Measurements from ENCODE around the gene TPMT.
"Not testable (repeated sequence)": the region's sequence is repeated elsewhere in the genome, so short reads cannot be mapped to it uniquely, and the experiment has no call there.

Gene TPMT

DNA sequence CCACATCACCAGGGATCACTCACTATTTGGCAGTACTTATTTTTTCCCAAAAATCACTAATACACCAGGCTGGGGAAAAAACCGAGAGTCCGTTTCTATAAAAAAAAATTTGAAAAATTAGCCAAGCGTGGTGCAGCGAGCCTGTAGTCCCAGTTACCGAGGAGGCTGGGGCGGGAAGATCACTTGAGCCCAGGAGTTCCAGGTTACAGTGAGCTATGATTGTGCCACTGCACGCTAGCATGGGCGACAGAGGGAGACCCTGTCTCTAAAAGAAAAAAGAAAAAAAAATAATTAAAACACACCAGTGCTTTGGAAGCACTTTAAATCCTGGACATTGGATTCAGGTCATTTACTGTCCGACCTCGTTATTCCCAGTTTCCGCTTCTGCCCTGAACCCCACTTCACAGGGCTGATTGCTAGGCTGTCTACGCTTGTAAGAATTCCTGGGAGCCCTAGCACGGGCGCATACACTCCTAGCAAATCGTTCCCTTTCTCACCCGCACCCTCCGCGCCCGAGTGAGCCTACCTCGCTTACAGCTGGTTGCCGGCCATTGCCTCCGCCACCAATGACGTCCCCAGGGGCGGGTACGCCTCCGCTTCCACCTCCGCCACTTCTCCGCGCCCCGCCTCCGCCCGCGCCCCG is at the start of gene TPMT:
TPMT (minus strand) TSS at position 571 of the 643 bp plus-strand sequence. CDS start 5,950 bp downstream, outside the sequence.
- peak; percentile 38 for DNase-seq

DNA sequence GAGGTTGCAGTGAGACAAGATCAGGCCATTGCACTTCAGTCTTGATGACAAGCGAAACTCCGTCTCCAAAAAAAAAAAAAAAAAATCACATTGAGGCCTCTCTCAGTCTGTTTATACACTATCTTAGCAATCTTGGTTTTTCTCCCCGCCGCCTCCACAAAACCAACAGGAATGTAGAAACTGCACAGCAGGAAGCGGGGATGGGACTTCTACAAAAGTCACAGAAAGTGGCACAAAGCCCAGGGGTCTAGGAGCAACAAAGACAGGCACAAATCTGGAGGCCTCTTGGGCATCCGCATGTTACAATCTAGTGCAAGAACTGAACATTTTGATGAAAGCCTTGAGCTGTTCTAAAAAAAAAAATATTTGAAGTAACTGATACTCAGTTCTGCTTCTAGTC is 48.9 kb upstream of the TPMT start:
- no peak for DNase-seq

DNA sequence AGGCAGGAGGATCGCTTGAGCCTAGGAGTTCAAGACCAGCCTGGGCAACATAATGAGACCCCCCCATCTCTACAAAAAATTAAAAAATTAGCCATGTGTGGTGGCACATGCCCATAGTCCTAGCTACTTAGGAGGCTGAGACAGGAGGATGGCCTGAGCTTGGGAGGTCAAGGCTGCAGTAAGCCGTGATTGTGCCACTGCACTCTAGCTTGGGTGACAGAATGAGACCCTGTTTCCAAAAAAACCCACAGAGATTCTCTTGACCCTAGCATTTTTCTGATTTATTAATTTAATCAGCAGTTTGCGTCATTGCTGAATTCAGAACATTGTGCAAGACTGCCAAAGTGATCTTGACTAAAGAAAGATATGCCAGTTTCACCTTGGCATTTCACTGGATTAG is 37.1 kb upstream of the TPMT start:
- DNase-seq = no peak

DNA sequence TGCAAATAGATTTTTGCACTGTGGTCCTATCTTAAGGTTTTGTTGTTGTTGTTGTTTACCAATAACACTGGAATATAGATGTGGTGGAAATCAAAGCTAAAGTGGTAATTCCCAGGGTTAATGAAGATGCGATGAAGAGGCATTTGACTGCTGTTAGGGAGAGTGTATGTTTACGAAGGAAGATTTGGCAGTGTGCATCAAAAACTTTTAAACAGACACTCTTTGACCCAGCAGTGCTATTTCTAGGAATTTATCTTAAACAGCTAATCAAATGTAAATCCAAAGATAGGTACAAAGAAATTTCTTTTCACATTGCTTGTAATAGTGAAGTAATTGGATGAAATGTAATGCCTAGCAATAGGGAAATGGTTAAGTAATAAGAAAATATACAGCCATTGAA is 34.3 kb upstream of the TPMT start:
- DNase-seq = no peak

DNA sequence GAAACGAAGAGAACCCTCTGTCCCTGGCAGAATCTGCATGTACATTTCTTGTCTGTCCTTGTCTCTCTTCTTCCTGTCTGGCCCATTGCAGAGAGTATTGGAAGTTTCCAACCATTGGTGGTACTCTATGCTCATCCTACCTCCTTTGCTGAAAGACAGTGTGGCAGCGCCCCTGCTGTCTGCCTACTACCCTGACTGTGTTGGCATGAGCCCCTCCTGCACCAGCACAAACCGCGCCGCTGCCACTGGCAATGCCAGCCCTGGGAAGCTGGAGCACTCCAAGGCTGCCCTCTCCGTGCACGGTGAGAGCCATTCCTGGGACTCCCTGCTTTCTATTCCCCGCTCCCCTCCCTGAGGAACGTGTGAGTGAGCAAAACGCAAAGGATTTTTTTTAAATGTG is 32.8 kb upstream of the TPMT start:
- no peak for DNase-seq

DNA sequence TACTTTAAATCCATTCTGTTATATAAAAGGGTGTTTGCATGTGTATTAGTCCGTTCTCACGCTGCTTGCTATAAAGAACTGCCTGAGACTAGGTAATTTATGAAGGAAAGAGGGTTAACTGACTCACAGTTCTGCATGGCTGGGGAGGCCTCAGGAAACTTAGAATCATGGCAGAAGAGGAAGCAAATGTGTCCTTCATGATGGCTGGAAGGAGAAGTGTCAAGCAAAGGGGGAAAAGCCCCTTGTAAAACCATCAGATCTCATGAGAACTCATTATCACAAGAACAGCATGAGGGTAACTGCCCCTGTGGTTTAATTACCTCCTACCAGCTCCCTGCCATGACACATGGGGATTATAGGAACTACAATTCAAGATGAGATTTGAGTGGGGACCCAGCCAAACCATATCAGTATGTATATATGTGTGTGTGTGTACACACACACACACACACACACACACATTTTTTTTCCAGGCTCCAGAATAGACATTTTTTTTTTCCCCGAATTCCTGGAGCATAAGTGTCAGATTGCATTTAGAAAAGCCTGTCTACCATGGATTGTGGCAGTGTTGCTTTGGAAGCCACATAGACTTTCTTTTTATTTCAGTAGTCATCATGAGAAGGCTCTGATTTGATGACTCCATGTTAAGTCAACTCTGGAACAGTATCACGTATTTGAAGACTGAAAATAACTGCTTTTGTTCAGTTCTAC is 31.8 kb upstream of the TPMT start:
- peak; percentile 19 for DNase-seq

DNA sequence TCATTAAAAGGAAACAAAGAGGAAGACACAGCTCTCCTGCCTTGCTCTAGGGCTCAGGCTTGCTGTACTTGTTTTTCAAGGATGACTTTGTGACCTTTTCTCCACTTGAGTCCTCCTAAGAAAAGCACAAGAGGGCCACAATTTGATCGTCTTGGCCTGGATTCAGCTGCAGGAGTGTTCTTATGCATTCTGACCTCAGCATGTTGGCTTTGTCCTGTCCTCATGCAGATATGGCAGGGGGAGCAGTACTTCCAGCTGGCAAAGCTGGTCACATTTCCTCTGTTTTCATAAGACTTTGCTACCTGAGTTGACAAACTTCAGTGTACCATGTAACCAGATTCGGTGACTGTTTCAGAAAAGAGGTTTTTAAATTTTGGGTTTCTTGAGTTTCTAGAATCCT is 31.2 kb upstream of the TPMT start:
- no peak for DNase-seq

DNA sequence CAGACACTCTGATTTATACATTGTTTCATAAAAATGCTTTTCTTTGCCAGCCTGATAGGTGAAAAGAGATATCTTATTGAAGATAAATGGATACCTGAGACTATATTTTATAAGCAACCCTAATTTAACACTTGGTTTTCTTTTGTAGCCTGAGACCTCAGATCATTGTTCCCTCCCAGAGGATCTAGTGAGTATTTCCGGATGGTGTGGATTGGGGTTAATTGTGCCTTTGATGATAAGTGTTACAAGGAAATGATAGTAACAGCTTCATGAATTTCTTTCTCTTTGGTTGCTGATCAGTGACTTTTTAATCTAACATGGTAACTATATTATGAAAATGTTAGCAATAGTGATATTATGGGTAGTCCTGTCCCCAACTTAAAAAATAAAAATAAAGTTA is 30.7 kb upstream of the TPMT start:
- no peak for DNase-seq

DNA sequence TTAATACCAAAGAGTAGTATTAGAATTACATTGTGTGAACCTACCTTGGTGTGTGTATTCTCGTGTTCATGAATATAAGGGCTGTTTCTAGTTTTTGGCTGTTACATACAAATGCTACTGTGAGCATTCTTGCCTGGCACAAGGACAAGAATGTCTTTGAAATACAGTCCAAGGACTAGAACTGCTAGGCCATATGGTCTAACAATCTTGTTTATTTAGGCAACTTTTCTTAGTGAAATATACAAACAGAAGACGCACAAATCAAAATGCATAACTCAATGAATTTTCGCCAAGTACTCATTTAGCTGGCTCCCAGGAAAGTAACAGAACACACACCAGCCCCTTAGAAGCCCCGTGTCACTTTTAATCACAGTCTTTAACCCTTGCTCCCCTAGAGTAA is 28.9 kb upstream of the TPMT start:
- no peak for DNase-seq

DNA sequence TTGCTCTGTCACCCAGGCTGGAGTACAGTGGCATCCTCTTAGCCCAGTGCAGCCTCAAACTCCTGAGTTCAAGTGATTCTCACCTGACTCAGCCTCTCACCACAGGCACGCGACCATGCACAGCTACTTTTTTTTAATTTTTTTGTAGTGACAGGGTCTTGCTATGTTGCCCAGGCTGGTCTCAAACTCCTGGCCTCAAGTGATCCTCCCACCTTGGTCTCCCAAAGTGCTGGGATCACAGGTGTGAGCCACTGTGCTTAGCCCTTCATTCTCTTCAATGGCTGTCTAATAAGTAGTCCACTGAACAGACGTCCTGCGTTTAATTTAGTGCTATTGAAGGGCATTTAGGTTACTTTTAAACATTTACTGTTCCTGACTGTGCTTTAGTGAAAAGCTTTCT is 27.7 kb upstream of the TPMT start:
- no peak for DNase-seq

DNA sequence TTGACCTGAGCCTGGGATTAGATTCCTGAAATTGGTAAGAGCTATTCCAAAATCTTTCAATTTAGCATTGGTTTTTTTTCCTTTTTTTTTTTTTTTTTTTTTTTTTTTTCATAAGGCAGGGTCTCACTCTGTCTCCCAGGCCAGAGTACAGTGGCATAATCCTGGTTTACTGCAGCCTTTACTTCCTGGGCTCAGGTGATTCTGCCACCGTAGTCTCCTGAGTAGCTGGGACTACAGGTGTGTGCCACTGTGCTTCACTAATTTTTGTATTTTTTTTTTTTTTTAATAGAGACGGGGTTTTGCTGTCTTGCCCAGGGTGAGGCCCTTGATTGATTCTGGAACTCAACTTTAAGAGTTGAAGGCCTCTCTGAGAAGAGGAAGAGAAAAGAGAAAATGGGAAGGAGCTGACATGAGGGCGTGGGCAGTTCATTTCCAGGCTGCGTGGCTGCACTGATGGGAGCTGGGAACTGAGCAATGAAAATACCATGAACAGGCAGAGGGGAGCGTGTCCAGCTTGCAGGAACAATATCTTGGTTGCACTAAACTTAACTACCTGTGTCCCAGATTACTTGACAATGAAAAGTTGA is 25.0 kb upstream of the TPMT start:
- no peak for DNase-seq

DNA sequence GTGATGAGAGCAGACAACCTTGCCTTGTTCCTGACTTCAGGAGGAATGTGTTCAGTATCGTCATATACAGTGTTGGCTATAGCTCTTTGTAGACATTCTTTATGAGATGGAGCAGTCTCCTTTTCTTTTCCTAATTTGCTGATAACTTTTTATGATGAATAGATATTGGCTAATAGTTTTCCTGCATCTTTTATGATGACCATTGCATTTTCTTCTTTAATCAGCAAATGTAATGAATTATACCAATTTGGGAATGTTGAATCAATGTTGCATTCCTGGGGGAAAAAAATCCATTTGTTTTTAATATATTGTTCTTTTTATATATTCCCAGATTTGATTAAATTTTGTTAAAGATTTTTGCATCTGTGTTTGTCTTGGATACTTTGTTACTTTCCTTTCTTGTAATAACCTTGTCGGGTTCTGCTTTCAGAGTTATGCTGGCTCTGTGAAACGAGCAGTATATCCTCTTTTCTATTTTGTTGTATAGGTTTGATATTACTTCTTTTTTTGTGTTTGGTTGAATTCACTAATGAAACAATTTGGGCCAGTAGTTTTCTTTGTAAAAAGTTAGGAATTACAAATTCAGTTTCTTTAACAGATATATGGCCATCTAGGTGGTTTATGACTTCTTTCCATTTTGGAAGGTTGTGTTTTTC is 24.2 kb upstream of the TPMT start:
- DNase-seq = no peak

DNA sequence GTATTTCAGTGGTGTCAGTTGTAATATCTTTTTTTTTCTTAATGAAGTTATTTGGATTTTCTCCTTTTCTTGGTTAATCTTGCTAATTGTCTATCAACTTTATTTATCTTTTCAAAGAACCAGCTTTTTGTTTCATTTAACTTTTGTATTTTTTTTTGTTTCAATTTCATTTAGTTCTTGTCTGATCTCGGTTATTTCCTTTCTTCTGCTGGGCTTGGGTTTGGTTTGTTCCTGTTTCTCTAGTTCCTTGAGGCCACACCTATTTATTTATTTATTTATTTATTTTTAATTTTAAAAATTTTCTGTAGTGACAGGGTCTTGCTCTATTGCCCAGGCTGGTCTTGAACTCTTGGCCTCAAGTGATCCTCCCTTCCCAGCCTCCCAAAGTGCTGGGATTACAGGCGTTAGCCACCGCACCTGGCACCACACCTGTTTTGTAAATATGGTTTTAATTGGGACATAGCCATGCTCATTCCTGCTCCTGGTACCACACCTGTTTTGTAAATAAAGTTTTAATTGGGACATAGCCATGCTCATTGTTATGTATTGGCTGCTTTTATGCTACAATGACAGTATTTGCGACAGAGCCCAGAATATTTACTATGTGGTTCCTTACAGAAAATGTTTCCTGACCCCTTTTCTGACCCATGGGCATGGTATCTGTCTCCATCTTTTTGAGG is 22.5 kb upstream of the TPMT start:
- no peak for DNase-seq

DNA sequence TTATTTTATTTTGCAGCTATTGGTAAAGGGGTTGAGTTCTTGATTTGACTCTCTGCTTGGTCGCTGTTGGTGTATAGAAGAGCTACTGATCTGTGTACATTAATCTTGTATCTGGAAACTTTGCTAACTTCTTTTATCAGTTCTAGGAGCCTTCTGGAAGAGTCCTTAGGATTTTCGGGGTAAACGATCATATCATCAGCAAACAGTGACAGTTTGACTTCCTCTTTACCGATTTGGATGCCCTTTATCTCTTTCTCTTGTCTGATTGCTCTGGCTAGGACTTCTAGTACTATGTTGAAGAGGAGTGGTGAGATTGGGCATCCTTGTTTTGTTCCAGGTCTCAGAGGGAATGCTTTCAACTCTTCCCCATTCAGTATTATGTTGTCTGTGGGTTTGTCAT is 21.3 kb upstream of the TPMT start:
- DNase-seq = not testable (repeated sequence)

DNA sequence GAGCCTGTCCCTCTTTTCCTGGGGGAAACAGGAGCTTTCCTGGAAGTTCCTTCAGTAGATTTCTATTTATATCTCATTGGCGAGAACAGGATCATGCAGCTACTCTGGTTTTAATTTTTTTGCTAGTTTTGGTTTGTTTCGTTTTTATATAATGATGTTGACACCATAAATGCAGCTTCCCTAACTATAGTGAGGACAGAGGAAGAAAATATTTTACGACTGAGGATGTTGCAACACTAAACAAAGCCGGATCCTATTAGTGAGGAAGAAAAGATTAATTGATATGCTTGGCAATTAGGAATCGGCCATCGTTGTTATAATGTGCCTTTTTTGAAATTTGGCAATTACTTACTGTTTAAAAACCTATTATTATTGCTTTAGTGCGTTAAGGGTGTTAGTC is 17.0 kb upstream of the TPMT start:
- no peak for DNase-seq

DNA sequence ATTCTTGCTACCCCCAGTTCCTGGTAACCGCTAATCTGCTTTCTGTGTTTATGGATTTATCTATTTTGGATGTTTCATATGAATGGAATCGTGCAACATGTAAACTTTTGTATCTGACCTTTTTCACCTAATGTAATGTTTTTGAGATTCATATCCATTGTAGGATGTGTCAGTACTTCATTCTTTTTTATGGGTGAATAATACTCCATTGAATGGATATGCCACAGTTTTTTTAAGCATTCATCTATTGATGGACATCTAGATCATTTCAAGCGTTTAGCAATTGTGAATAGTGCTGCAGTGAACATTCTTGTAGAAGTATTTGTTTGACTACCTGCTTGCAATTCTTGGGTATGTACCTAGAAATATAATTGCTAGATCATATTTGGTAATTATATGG is 13.4 kb upstream of the TPMT start:
- DNase-seq = no peak

DNA sequence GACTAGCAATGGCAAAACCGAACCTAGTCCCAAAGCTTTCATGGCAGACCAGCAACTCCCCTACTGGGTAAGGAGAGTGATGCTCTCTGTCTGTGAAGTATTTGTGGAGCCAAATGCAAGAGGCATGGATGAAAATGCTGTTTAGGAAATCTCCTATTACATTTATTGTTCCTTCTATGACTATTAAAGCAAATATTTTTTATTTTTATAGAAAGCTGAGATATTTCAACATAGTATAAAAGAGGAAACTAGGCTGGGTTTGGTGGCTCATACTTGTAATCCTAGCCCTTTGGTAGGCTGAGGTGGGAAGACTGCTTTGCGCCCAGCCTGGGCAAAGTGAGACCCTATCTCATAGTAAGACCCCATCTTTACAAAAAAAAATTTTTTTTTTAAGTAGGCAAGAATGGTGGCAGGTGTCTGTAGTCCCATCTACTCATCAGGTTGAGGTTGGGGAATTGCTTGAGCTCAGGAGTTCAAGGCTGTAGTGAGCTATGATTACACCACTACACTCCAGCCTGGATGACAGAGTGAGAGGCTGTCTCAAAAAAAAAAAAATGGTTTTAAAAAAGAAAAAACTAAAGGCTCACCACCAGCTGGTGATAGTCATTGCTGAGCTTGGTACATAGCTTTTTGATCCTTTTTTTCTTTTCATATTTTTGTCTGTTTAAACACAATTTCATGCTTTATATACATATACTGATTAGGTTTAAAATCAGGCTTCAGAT is 11.6 kb upstream of the TPMT start:
- no peak for DNase-seq

DNA sequence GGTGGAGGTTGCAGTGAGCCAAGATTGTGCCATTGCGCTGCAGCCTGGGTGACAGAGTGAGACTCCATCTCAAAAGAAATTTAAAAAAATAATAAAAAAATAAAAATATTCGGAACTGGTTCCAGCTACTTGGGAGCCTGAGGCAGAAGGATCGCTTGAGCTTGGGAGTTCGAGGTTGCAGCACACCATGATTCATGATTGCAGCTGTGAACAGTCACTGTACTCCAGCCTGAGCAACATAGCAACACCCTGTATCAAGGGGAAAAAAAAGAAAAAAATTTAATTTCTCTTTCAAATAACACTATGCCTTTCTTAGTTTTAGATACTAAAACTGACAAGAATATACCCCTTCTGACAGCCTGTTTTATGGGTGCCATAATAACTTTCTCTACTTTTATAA is 10.9 kb upstream of the TPMT start:
- no peak for DNase-seq

DNA sequence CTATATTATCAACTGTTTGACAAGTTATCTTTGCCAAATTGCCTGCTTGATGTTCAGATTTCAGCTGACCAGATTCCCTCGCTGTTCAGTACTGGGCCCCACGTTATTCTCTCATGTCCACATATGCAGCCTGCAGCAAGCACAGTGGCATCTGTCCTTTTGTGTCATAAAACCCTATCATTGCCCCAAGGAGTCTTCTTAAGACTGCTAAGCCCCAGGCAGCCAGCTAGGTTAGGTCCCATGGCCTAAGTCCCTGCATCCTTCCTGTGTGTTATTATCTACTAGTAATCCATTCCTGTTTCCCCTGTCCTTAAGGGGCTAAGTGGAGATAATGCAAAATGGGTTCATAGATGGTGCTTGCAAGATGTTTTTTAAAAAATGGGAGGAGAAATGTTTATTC is 7.5 kb upstream of the TPMT start:
- DNase-seq = no peak

DNA sequence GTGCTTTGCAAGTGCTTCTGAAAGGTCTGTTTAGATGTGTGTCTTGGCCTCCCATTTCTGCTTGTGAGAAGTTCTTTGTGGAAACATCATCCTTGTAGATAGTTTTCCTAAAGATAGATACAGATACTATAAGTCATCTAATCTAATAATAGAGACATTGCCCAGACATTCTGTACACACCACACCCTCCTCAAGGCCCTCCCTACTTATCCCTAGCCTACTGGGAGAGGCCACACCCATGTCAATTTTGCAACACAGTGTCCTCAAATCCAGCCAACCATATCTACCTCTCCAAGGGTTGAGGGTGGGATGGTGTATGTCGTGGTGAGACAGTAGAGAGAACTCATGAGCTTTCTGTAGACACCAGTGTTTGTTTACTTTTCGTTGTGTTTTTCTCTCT is 6.6 kb upstream of the TPMT start:
- peak; percentile 47 for DNase-seq

DNA sequence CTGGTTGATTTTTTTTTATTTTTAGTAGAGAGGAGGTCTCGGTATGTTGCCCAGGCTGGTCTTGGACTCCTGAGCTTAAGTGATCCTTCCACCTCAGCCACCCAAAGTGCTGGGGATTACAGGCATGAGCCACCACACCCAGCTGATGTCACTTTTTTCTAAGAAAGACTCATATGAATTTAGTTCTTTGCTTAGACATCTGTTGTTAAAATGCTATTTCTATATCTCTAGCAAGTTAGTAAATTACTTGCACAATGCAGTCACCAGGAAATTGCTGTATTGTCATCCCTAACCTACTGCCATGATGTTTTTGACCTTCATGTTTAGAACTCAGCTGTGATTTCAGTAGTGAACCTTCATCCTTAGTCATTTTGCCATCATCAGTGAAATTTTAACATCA is 6.0 kb upstream of the TPMT start:
- no peak for DNase-seq

DNA sequence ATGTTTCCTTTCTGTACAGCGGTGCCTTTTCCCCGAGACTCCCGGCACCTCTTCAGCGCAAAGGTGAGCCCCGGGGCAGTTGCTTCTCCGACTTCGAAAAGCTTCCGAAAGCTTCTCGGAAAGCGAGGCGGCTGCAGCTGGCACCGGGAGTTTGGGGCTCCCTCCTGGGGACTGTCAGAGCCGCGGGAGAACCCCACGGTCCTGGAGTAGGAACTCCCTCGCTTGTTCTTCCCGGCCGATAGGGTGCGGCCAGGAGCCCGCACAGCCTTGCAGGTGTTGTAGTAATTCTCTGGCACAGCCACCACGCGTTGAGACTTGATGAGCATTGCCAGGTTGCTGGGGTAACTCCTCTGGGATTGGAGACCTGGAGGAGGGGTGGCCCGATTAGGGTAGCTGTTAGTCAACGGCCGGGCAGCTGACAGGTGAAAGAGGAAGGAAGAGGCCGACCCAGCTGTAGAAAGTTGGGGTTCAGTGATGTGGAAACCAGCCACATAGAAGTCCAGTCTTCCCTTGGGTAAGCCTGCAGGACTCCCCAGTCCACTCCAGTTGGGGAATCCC is 1.1 kb upstream of the TPMT start:
- peak; percentile 72 for DNase-seq
